Measurements from ENCODE around the gene MED13L. TPM values are rescaled to one million over a fixed set of nuclear protein-coding genes. Genes with fewer than 3 reads are reported as not detected.

Gene MED13L
- total and polyA plus RNA-seq, 2 of the 4 experiments (the other 2 are of a cell fraction), result 17.9 to 49.1 TPM

GRCh38 chr12:116264525-116265070 is 12.9 kb downstream of the MED13L start:
- H4K8ac ChIP-seq (ENCODE audit: low read depth in 2 of 2, low read length in 2 of 2), result no peak overlapping the region
- H4K91ac ChIP-seq (ENCODE audit: insufficient read depth, low read depth, low read length), result no peak overlapping the region
- no peak overlapping the region for H2AFZ ChIP-seq (replicated peaks; ENCODE audit: low read length, poor library complexity)
- no peak overlapping the region for H2BK20ac ChIP-seq (ENCODE audit: low read depth, low read length)
- no peak overlapping the region for H2BK120ac ChIP-seq (ENCODE audit: low read depth, low read length)
- H3K4me2 ChIP-seq (ENCODE audit: low read depth, low read length), result no peak overlapping the region
- ChIA-PET POLR2A (ENCODE audit: unreplicated experiment) (no interaction called here), CTCF (interaction anchor here (0.6 kb wide), 1 partner anchor 78 kb away, joined by 3 read pairs; no protein-coding TSS in a partner anchor)
- 0 out of 2 replicates have a peak overlapping the region, but pooled peaks have one; percentile 45 for H3K14ac ChIP-seq (replicated peaks; ENCODE audit: low read depth, low read length)
- peaks cover 25% of the 10 kb centered on the region for H3K9me1 ChIP-seq (ENCODE audit: insufficient read depth, low read length)
- H3K4ac ChIP-seq (ENCODE audit: low read depth, low read length), result no peak overlapping the region; the same call in 1 of the 2 replicates
- H3K27ac ChIP-seq (ENCODE audit: insufficient read depth, low read length), result no peak overlapping the region
- H3K27me3 ChIP-seq (ENCODE audit: control insufficient read depth, insufficient read depth, low read length), result no peaks in the 10 kb centered on the region
- no peak overlapping the region for H2BK5ac ChIP-seq (ENCODE audit: low read depth, low read length, poor library complexity, severe bottlenecking)
- intact Hi-C loops (cut with micrococcal nuclease) (loop anchor here (5.0 kb wide), 1 partner anchor 77 kb away; no protein-coding TSS in a partner anchor), in situ Hi-C loops (cut with MboI; ENCODE audit: low sequenced_read_pairs) (no loop called here), dilution Hi-C loops (cut with HindIII; ENCODE audit: low sequenced_read_pairs, unreplicated experiment) (no loop called here)
- DNase-seq (no peak), ATAC-seq (ENCODE audit: low read depth) (no peak)
- H4K20me1 ChIP-seq (ENCODE audit: insufficient read depth, low read length), result peaks cover 96% of the 10 kb centered on the region
- 80% methylated on average over 2 of the region's 2 CpGs; no CpG with 5 or more reads in 1 of the 2 experiments for WGBS, 2 experiments (ENCODE audit: extremely low coverage in 2 of 2, insufficient read length in 1 of 2)
- H3K9ac ChIP-seq (ENCODE audit: low read depth, low read length), result no peak overlapping the region
- no peak overlapping the region for H2BK15ac ChIP-seq (ENCODE audit: low read depth, low read length)
- no peak overlapping the region for H3K56ac ChIP-seq (ENCODE audit: extremely low read depth, insufficient read depth, low read length)
- H3K23ac ChIP-seq (ENCODE audit: low read depth, low read length), result peak overlapping the region; percentile 54; the same call in 1 of the 2 replicates
- TF ChIP-seq, protein P1, sequence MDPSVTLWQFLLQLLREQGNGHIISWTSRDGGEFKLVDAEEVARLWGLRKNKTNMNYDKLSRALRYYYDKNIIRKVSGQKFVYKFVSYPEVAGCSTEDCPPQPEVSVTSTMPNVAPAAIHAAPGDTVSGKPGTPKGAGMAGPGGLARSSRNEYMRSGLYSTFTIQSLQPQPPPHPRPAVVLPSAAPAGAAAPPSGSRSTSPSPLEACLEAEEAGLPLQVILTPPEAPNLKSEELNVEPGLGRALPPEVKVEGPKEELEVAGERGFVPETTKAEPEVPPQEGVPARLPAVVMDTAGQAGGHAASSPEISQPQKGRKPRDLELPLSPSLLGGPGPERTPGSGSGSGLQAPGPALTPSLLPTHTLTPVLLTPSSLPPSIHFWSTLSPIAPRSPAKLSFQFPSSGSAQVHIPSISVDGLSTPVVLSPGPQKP (IDR thresholded peaks at IDR 0.05; ENCODE audit: borderline replicate concordance, low read depth, low read length), result no peak
- TF ChIP-seq RCOR1 (IDR thresholded peaks at IDR 0.05; ENCODE audit: insufficient replicate concordance, low read length) (no peak), CHD1 (IDR thresholded peaks at IDR 0.05; ENCODE audit: low read depth, low read length) (no peak), NFE2L2 (IDR thresholded peaks at IDR 0.05; ENCODE audit: low read depth, low read length) (no peak), MXI1 (IDR thresholded peaks at IDR 0.05; ENCODE audit: borderline replicate concordance, low read depth, low read length) (no peak), RAD21 (IDR thresholded peaks at IDR 0.05; ENCODE audit: low read length) (no peak), FOS (IDR thresholded peaks at IDR 0.05; ENCODE audit: low read depth, low read length) (no peak), RFX5 (IDR thresholded peaks at IDR 0.05; ENCODE audit: low read depth, low read length) (no peak), POLR2A (IDR thresholded peaks at IDR 0.05; ENCODE audit: low read depth, low read length) (no peak), CEBPB (IDR thresholded peaks at IDR 0.05; ENCODE audit: low read depth, low read length) (no peak), USF2 (IDR thresholded peaks at IDR 0.05; ENCODE audit: low read depth, low read length) (no peak), MAFK (IDR thresholded peaks at IDR 0.05; ENCODE audit: low read depth, low read length) (no peak)
- TF ChIP-seq, protein P2, sequence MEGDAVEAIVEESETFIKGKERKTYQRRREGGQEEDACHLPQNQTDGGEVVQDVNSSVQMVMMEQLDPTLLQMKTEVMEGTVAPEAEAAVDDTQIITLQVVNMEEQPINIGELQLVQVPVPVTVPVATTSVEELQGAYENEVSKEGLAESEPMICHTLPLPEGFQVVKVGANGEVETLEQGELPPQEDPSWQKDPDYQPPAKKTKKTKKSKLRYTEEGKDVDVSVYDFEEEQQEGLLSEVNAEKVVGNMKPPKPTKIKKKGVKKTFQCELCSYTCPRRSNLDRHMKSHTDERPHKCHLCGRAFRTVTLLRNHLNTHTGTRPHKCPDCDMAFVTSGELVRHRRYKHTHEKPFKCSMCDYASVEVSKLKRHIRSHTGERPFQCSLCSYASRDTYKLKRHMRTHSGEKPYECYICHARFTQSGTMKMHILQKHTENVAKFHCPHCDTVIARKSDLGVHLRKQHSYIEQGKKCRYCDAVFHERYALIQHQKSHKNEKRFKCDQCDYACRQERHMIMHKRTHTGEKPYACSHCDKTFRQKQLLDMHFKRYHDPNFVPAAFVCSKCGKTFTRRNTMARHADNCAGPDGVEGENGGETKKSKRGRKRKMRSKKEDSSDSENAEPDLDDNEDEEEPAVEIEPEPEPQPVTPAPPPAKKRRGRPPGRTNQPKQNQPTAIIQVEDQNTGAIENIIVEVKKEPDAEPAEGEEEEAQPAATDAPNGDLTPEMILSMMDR (conservative IDR thresholded peaks at IDR 0.05; ENCODE audit: low read depth, low read length), result no peak
- peaks cover 3 to 68% of the 10 kb centered on the region in 2 experiments; a peak in 3 of 4 replicates for H3K79me1 ChIP-seq (ENCODE audit: low read depth in 1 of 2, low read length in 2 of 2)
- no peak overlapping the region for H4K5ac ChIP-seq (ENCODE audit: low read depth, low read length)
- no peak overlapping the region for H2AK9ac ChIP-seq (replicated peaks; ENCODE audit: low read depth, low read length, poor library complexity)
- peaks cover 22% of the 10 kb centered on the region for H3K4me1 ChIP-seq (ENCODE audit: control insufficient read depth, insufficient read depth, low read length)
- H3K9me3 ChIP-seq (ENCODE audit: control insufficient read depth, insufficient read depth, low read length), result no peaks in the 10 kb centered on the region
- no peak overlapping the region for H3K4me3 ChIP-seq (ENCODE audit: insufficient read depth, low read depth, low read length)
- H3K36me3 ChIP-seq (ENCODE audit: control insufficient read depth, insufficient read depth, low read length), result no peaks in the 10 kb centered on the region
- H2AK5ac ChIP-seq (ENCODE audit: low read depth, low read length), result no peak overlapping the region
- no TSS peak for BruUV-seq (replicated peaks)
- H3K18ac ChIP-seq (ENCODE audit: low read depth, low read length), result no peak overlapping the region
